Stimulated activated naive CD8-positive, alpha-beta T cell treated with anti-CD3 and anti-CD28 coated beads, Interleukin-15, Interleukin-2, amounts not matched to agents 100 ng/mL and 50 ng/mL, for 24 hours (primary cell): Measurements from ENCODE around the gene DPP7.
"Not testable (repeated sequence)": the region's sequence is repeated elsewhere in the genome, so short reads cannot be mapped to it uniquely, and the experiment has no call there.

Source experiments
- H3K27ac Mint-ChIP-seq: one replicate; pipeline ENCODE4 v1.8.0; 2021; ENCODE audit warnings: mild to moderate bottlenecking, mixed read lengths
- H3K27me3 Mint-ChIP-seq: one replicate; pipeline ENCODE4 v1.8.0; 2021; ENCODE audit warnings: mixed read lengths
- H3K36me3 Mint-ChIP-seq: one replicate; pipeline ENCODE4 v1.8.0; 2021; ENCODE audit warnings: low read depth, mixed read lengths
- H3K4me1 Mint-ChIP-seq: one replicate; pipeline ENCODE4 v1.8.0; 2021; ENCODE audit warnings: low read depth, mixed read lengths
- H3K4me3 Mint-ChIP-seq: one replicate; pipeline ENCODE4 v1.8.0; 2021; ENCODE audit warnings: mild to moderate bottlenecking, mixed read lengths
- H3K9me3 Mint-ChIP-seq: one replicate; pipeline ENCODE4 v1.8.0; 2021; ENCODE audit warnings: mixed read lengths

The DPP7 gene

DNA sequence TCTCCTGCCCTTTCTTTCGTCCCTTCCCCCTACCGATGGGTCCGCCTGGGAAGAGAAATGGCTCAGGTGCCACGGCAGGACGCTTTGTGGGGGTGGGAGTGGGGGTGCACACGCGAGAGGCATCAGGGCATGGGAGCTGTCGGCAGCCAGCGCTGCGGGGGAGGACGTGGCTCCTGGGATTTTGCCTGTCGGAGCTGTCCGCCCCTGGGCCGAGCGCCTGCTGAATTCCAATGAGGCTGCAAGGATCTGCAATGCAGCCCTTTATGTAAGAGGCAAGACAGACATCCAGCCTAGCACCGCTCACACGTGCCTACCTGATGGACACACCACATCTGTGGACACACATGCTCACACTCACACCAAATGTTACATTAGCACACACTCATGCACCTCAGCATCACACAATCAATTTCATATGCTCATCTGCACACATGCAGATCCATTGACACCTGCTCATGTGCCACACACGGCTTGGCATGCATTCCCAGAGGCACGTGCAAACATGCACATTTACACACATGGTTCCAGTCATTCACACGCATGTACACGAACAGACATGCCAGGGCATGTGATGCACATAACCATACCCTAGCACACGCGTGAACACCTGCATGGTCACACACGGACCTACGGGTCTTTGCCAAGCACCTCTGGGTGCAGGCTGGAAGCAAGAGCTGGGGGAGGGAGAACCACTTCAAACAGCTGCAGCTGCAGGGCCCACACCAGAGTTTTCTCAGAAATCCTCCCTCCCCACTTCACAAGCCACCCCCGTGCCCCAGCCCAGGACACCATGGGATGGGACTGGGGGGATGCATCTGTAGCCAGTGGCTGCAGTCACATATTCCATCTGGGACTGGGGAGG lies 25.8 kb upstream of the DPP7 start:
- Mint-ChIP-seq H3K36me3 (no peaks in the 10 kb centered on the region), H3K27me3 (peaks cover 57% of the 10 kb centered on the region), H3K27ac (no peak overlapping the region), H3K4me3 (no peak overlapping the region), H3K4me1 (peaks cover 2% of the 10 kb centered on the region), H3K9me3 (no peaks in the 10 kb centered on the region)

GRCh38 chr9:137139468-137140150 lies 25.1 kb upstream of the DPP7 start:
- H3K4me1 Mint-ChIP-seq: peaks cover 2% of the 10 kb centered on the region
- H3K36me3 Mint-ChIP-seq: no peaks in the 10 kb centered on the region
- H3K27me3 Mint-ChIP-seq: peaks cover 61% of the 10 kb centered on the region
- no peaks in the 10 kb centered on the region for H3K9me3 Mint-ChIP-seq
- H3K4me3 Mint-ChIP-seq: no peak overlapping the region
- H3K27ac Mint-ChIP-seq: no peak overlapping the region

- Mint-ChIP-seq H3K27ac (no peak within 1 kb of the TSS), H3K36me3 (no peaks in the 10 kb centered on the region), H3K4me3 (no peak within 1 kb of the TSS), H3K9me3 (no peaks in the 10 kb centered on the region), H3K4me1 (peaks cover 2% of the 10 kb centered on the region), H3K27me3 (peaks cover 60% of the 10 kb centered on the region)
Measured at GRCh38 chr9:137138722-137139467, 24.4 kb upstream of the DPP7 start, which contains the start of gene GRIN1. Gene GRIN1 (plus strand): TSS chr9:137139154. CDS start chr9:137139487, 333 bp downstream.

DNA sequence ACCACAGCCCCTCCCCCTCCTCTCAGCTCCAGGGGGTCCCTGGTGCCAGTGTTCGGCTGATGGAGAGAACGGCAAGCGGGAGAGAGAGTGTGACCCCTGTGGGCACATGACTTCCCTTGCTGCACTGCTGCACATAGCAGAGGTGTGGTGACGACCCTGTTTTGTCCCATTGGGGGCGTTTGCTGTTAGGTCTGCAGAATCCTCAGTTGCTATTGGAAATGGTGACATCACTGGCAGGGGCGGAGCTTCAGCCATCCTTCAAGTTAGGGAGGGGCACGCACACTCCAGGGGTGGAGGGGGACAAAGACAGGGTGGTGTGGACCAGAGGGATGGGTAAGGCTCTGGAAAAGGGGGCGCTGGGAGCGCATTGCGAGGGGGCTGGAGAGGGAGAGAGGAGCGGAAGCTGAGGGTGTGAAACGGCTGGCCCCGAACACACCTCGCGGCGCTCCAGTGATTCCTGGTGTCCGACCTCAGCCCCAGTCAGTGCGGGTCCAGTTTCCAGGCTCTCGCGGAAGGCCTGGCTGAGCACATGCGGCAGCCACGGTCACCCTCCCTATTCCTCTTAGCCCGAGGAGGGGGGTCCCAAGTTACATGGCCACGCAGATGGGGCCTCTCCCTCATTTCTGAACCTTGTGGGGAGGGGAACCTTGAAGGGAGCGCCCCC lies 23.7 kb upstream of the DPP7 start:
- Mint-ChIP-seq H3K4me3 (no peak overlapping the region), H3K4me1 (peaks cover 2% of the 10 kb centered on the region), H3K27me3 (peaks cover 56% of the 10 kb centered on the region)

GRCh38 chr9:137136881-137137607 lies 22.5 kb upstream of the DPP7 start:
- Mint-ChIP-seq H3K36me3 (no peaks in the 10 kb centered on the region), H3K9me3 (no peaks in the 10 kb centered on the region), H3K4me1 (peaks cover 2% of the 10 kb centered on the region), H3K27ac (no peak overlapping the region), H3K4me3 (no peak overlapping the region), H3K27me3 (peaks cover 53% of the 10 kb centered on the region)

More for the DNA sequence above, 23.7 kb upstream of the DPP7 start:
- Mint-ChIP-seq H3K27ac (no peak overlapping the region), H3K36me3 (no peaks in the 10 kb centered on the region), H3K9me3 (no peaks in the 10 kb centered on the region)

- no peaks in the 10 kb centered on the region for H3K36me3 Mint-ChIP-seq
- H3K27ac Mint-ChIP-seq: no peak overlapping the region
- H3K27me3 Mint-ChIP-seq: peaks cover 53% of the 10 kb centered on the region
- no peaks in the 10 kb centered on the region for H3K9me3 Mint-ChIP-seq
- no peak overlapping the region for H3K4me3 Mint-ChIP-seq
- H3K4me1 Mint-ChIP-seq: peaks cover 2% of the 10 kb centered on the region
Measured at GRCh38 chr9:137136261-137136880, 21.8 kb upstream of the DPP7 start.

DNA sequence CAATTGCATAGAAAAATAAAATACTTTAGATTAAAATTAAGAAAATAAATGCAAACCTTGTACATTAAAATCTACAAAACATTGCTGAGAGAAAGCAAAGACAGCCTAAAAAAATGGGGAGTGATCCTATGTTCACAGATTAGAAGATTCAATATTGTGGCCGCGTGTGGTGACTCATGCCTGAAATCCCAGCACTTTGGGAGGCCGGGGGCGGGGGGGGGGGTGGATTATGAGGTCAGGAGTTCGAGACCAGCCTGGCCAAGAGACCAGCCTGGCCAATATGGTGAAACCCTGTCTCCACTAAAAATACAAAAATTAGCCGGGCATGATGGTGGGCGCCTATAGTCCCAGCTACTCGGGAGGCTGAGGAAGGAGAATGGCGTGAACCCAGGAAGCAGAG lies 20.6 kb upstream of the DPP7 start:
- peaks cover 44% of the 10 kb centered on the region for H3K27me3 Mint-ChIP-seq
- not testable (repeated sequence) for H3K36me3 Mint-ChIP-seq, H3K9me3 Mint-ChIP-seq, H3K4me1 Mint-ChIP-seq, H3K4me3 Mint-ChIP-seq, H3K27ac Mint-ChIP-seq

DNA sequence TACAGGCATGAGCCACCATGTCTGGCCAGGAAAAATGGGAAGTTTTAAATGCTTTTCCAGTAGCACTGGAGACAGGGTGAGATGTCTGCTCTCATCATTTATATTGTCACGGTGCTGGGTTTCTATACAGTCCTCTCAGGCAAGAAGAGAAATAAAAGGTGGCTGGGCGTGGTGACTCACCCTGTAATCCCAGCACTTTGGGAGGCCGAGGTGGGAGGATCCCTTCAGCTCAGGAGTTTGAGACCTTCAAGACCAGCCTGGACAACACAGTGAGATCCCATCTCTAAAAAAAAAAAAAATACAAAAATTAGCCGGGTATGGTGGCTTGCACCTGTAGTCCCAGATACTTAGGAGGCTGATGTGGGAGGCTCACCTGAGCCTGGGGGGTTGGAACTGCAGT lies 19.7 kb upstream of the DPP7 start:
- Mint-ChIP-seq H3K27ac (no peak overlapping the region), H3K36me3 (no peaks in the 10 kb centered on the region), H3K9me3 (no peaks in the 10 kb centered on the region), H3K4me1 (peaks cover 3% of the 10 kb centered on the region), H3K27me3 (peaks cover 35% of the 10 kb centered on the region), H3K4me3 (no peak overlapping the region)

DNA sequence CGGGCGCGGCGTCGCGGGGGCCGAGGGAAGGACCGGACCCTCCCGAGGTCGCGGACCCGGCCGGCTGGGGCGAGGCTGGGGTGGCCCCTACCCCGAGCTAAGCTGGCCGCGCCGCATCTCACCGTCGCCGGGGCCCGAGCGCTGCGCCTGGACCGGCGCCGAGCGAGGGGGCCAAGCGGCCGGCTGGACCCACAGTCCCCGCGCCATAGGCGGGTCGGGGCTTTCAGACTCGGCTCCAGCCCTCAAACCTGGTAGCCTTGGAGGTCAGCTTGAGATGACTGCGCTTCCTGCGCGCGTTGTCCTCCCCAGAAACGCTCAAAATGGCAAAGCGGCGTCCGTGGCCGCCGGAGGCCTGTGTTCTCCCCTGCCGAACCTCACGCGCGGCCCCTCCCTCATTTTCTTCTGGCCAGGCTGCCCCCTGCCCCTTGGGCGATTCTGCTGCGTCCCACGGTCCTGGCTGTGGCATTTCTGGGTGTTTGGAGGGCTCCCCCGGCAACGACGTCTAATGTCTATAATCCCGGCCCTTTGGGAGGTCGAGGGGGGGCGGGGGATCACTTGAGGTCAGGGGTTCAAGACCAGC lies 15.7 kb upstream of the DPP7 start:
- peaks cover 13% of the 10 kb centered on the region for H3K27me3 Mint-ChIP-seq
- H3K9me3 Mint-ChIP-seq: no peaks in the 10 kb centered on the region
- peaks cover 8% of the 10 kb centered on the region for H3K36me3 Mint-ChIP-seq
- H3K4me1 Mint-ChIP-seq: peaks cover 31% of the 10 kb centered on the region
- H3K27ac Mint-ChIP-seq: peak overlapping the region; percentile 76
- peak overlapping the region; percentile 83 for H3K4me3 Mint-ChIP-seq

GRCh38 chr9:137129456-137130175 lies 15.1 kb upstream of the DPP7 start:
- Mint-ChIP-seq H3K9me3 (no peaks in the 10 kb centered on the region), H3K27ac (peak overlapping the region; percentile 72), H3K4me1 (peaks cover 31% of the 10 kb centered on the region), H3K27me3 (peaks cover 8% of the 10 kb centered on the region), H3K4me3 (peak overlapping the region; percentile 90), H3K36me3 (peaks cover 8% of the 10 kb centered on the region)

- peaks cover 31% of the 10 kb centered on the region for H3K4me1 Mint-ChIP-seq
- peaks cover 7% of the 10 kb centered on the region for H3K27me3 Mint-ChIP-seq
- peak overlapping the region; percentile 90 for H3K27ac Mint-ChIP-seq
- peak overlapping the region; percentile 90 for H3K4me3 Mint-ChIP-seq
- no peaks in the 10 kb centered on the region for H3K9me3 Mint-ChIP-seq
- peaks cover 8% of the 10 kb centered on the region for H3K36me3 Mint-ChIP-seq
Measured at GRCh38 chr9:137128862-137129455, 14.4 kb upstream of the DPP7 start.

DNA sequence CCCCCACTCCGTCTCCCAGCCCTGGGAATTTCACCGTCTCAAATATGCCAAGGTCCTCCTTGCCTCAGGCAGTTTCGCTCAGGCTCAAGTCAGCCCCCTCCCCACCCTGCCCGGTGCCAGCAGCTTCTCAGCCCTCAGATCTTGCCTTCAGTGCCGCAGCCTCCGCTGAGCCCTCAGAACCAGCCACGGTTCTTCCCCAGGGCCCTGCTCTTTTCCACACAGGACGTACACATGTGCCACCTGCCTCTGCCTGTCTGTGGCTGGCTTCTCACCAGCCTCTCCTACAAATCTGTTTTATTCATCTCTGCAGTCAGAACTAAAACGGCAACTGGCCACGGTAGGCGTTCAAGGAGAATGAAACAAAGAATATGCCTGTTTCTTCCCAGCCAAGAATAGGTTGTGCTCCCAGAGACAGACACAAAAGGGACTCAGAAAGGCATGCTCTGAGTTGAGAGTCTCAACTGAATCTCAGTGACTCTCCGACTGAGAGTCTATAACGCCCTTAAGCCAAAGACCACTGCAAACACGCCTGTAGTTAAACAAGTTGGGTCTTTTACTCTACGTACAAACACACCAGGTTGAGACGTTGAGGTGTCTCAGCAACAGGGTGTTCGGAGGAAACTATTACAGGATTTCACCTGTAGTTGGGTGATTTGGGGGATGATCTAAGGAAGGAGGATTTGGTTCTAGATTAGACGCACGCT lies 13.8 kb upstream of the DPP7 start:
- H3K4me1 Mint-ChIP-seq: peaks cover 36% of the 10 kb centered on the region
- peak overlapping the region; percentile 90 for H3K27ac Mint-ChIP-seq
- peaks cover 8% of the 10 kb centered on the region for H3K36me3 Mint-ChIP-seq
- no peaks in the 10 kb centered on the region for H3K9me3 Mint-ChIP-seq
- H3K4me3 Mint-ChIP-seq: peak overlapping the region; percentile 90
- peaks cover 7% of the 10 kb centered on the region for H3K27me3 Mint-ChIP-seq
